Measurements from ENCODE around the gene TUBA1B.

TUBA1B gene

GRCh38 chr12:49094160-49094974 is 36.8 kb downstream of the TUBA1B start, which contains the start of gene DHH:
Gene DHH, minus strand, starts transcription at chr12:49094801. Its CDS starts 289 bp downstream, at chr12:49094512.
- ATAC-seq = peak; percentile 59

GRCh38 chr12:49093792-49094159 is 37.4 kb downstream of the TUBA1B start:
- no peak for ATAC-seq
- no peak for TF ChIP-seq ZNF8 (CRISPR knock-in tag; IDR thresholded peaks at IDR 0.05)
- TF ChIP-seq TOX (CRISPR knock-in tag; IDR thresholded peaks at IDR 0.05; ENCODE audit: borderline replicate concordance) = no peak
- TF ChIP-seq ARNTL (CRISPR knock-in tag; IDR thresholded peaks at IDR 0.05; ENCODE audit: borderline replicate concordance, low read depth) = no peak
- TF ChIP-seq TCF4 (CRISPR knock-in tag; IDR thresholded peaks at IDR 0.05; ENCODE audit: borderline replicate concordance) = no peak
- TF ChIP-seq TSHZ2 (CRISPR knock-in tag; IDR thresholded peaks at IDR 0.05) = no peak
- TF ChIP-seq BACH2 (CRISPR knock-in tag; IDR thresholded peaks at IDR 0.05; ENCODE audit: borderline replicate concordance) = no peak
- TF ChIP-seq ESRRG (CRISPR knock-in tag; IDR thresholded peaks at IDR 0.05) = no peak
- no peak for TF ChIP-seq OSR1 (CRISPR knock-in tag; IDR thresholded peaks at IDR 0.05)

More at GRCh38 chr12:49094160-49094974, 36.8 kb downstream of the TUBA1B start, which contains the start of gene DHH:
- TF ChIP-seq TOX (CRISPR knock-in tag; IDR thresholded peaks at IDR 0.05; ENCODE audit: borderline replicate concordance) (no peak), ZNF565 (CRISPR knock-in tag; conservative IDR thresholded peaks at IDR 0.05; ENCODE audit: low read depth) (no peak), ZFP3 (CRISPR knock-in tag; IDR thresholded peaks at IDR 0.05) (no peak), ZC3H10 (CRISPR knock-in tag; IDR thresholded peaks at IDR 0.05) (no peak), OSR1 (CRISPR knock-in tag; IDR thresholded peaks at IDR 0.05) (no peak), SNAI2 (CRISPR knock-in tag; IDR thresholded peaks at IDR 0.05) (no peak), ESRRG (CRISPR knock-in tag; IDR thresholded peaks at IDR 0.05) (no peak), BACH2 (CRISPR knock-in tag; IDR thresholded peaks at IDR 0.05; ENCODE audit: borderline replicate concordance) (no peak), GLIS3 (CRISPR knock-in tag; IDR thresholded peaks at IDR 0.05) (no peak), RARB (CRISPR knock-in tag; IDR thresholded peaks at IDR 0.05) (no peak), CREB5 (CRISPR knock-in tag; IDR thresholded peaks at IDR 0.05; ENCODE audit: low read depth) (no peak), TCF4 (CRISPR knock-in tag; IDR thresholded peaks at IDR 0.05; ENCODE audit: borderline replicate concordance) (no peak), CSRNP3 (CRISPR knock-in tag; IDR thresholded peaks at IDR 0.05) (no peak), CSDC2 (CRISPR knock-in tag; IDR thresholded peaks at IDR 0.05) (no peak), PPARA (CRISPR knock-in tag; IDR thresholded peaks at IDR 0.05; ENCODE audit: borderline replicate concordance) (no peak)

GRCh38 chr12:49092816-49093406 is 38.3 kb downstream of the TUBA1B start:
- TF ChIP-seq ISL1 (CRISPR knock-in tag; IDR thresholded peaks at IDR 0.05) = no peak
- TF ChIP-seq RARB (CRISPR knock-in tag; IDR thresholded peaks at IDR 0.05) = no peak
- no peak for TF ChIP-seq ZNF70 (CRISPR knock-in tag; IDR thresholded peaks at IDR 0.05)
- no peak for TF ChIP-seq TOX (CRISPR knock-in tag; IDR thresholded peaks at IDR 0.05; ENCODE audit: borderline replicate concordance)
- no peak for TF ChIP-seq BACH2 (CRISPR knock-in tag; IDR thresholded peaks at IDR 0.05; ENCODE audit: borderline replicate concordance)
- no peak for TF ChIP-seq PPARA (CRISPR knock-in tag; IDR thresholded peaks at IDR 0.05; ENCODE audit: borderline replicate concordance)
- TF ChIP-seq ARNTL (CRISPR knock-in tag; IDR thresholded peaks at IDR 0.05; ENCODE audit: borderline replicate concordance, low read depth) = no peak
- TF ChIP-seq SNAI2 (CRISPR knock-in tag; IDR thresholded peaks at IDR 0.05) = no peak
- no peak for TF ChIP-seq ZNF565 (CRISPR knock-in tag; conservative IDR thresholded peaks at IDR 0.05; ENCODE audit: low read depth)
- no peak for TF ChIP-seq ZFP3 (CRISPR knock-in tag; IDR thresholded peaks at IDR 0.05)
- TF ChIP-seq TCF4 (CRISPR knock-in tag; IDR thresholded peaks at IDR 0.05; ENCODE audit: borderline replicate concordance) = no peak
- no peak for TF ChIP-seq GLIS3 (CRISPR knock-in tag; IDR thresholded peaks at IDR 0.05)
- no peak for ATAC-seq
